NOMO-1 (cell line): Measurements from ENCODE around the gene INSR.
"Not testable (repeated sequence)": the region's sequence is repeated elsewhere in the genome, so short reads cannot be mapped to it uniquely, and the experiment has no call there.

Source experiments
- DNase-seq, 2 experiments: peaks; one replicate each; lab custom pipeline; 2025; ENCODE audit not compliant: unreplicated experiment in 2 of 2; lab: John Stamatoyannopoulos, UW

The INSR gene

GRCh38 chr19:7258840-7259395 is 35.3 kb downstream of the INSR start:
- DNase-seq, result no peak

- DNase-seq, result no peak
Observed at GRCh38 chr19:7258041-7258839, 36.0 kb downstream of the INSR start.

- DNase-seq, result no peak
Observed at GRCh38 chr19:7257148-7258040, 36.8 kb downstream of the INSR start.

- DNase-seq, result no peak
Observed at GRCh38 chr19:7255631-7256030, 38.6 kb downstream of the INSR start.

- DNase-seq, result no peak
Observed at GRCh38 chr19:7255119-7255518, 39.1 kb downstream of the INSR start.

- no peak for DNase-seq
Observed at GRCh38 chr19:7254590-7254989, 39.6 kb downstream of the INSR start.

- DNase-seq, result no peak
Observed at GRCh38 chr19:7252364-7252763, 41.9 kb downstream of the INSR start.

- peak; percentile 78 to 85 for DNase-seq
Observed at GRCh38 chr19:7251494-7251893, 42.7 kb downstream of the INSR start.

GRCh38 chr19:7250951-7251350 is 43.3 kb downstream of the INSR start:
- DNase-seq, result no peak

GRCh38 chr19:7250057-7250596 is 44.1 kb downstream of the INSR start:
- no peak for DNase-seq

- no peak for DNase-seq
Observed at GRCh38 chr19:7247155-7247554, 47.1 kb downstream of the INSR start.

- DNase-seq, result no peak
Observed at GRCh38 chr19:7246601-7247000, 47.6 kb downstream of the INSR start.

- DNase-seq, result peak; percentile 32 to 38
Observed at GRCh38 chr19:7242601-7243258, 51.5 kb downstream of the INSR start.

GRCh38 chr19:7238051-7238450 is 56.2 kb downstream of the INSR start:
- DNase-seq, result no peak

GRCh38 chr19:7236153-7236552 is 58.1 kb downstream of the INSR start:
- no peak for DNase-seq

GRCh38 chr19:7230826-7231225 is 63.4 kb downstream of the INSR start:
- DNase-seq, result no peak

GRCh38 chr19:7229735-7230134 is 64.5 kb downstream of the INSR start:
- DNase-seq, result no peak

GRCh38 chr19:7228935-7229541 is 65.2 kb downstream of the INSR start:
- DNase-seq, result no peak

GRCh38 chr19:7227735-7228134 is 66.5 kb downstream of the INSR start:
- no peak for DNase-seq

- DNase-seq, result not testable (repeated sequence)
Observed at GRCh38 chr19:7227149-7227548, 67.1 kb downstream of the INSR start.
